GM19455 (cell line): ENCODE results near the gene GABRB3.

Experiments used
- ATAC-seq: cut with Tn5 transposase; IDR thresholded peaks from one replicate; pipeline ENCODE4 v1.9.1; 2021; ENCODE audit not compliant: unreplicated experiment

The GABRB3 gene

DNA sequence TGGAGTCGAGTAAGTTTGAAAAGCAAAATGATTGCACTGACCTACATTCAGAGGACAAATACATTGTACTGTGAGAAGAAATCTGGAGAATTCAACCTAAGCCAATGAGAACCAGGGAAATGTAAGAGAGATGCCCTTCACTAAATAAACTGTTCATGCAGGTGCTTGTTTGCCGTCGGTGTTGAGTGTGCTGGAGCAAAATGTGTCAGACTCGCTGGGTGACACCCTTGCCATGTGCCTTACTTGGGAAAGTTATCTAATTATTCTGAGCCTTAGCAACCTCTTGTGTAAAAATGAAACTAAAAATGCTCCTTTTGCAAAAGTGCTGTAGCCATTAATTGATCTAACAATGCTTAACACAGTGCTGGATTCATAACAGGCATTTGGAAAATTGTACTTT, 140.4 kb downstream of the GABRB3 start:
- ATAC-seq = no peak

GRCh38 chr15:26631894-26632293, 141.0 kb downstream of the GABRB3 start:
- no peak for ATAC-seq

DNA sequence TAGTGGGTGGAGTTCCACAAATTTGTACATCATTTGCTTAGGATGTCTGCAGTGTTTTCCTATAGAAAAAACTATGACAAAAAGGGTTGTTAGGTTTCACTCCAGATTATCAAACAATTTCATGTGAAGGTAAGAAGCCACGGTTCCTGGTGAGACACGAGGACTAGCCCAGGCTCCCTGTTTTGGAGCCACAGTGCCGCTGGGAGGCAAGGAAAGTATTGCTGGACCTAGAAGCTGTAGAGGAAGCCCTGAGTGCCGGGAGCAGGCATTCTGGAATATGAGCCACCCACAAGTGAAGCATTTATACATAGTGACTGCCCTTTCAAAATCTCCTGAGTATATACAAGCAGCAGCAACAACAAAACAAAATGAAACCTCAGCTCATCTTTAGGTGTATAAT, 142.0 kb downstream of the GABRB3 start:
- no peak for ATAC-seq

DNA sequence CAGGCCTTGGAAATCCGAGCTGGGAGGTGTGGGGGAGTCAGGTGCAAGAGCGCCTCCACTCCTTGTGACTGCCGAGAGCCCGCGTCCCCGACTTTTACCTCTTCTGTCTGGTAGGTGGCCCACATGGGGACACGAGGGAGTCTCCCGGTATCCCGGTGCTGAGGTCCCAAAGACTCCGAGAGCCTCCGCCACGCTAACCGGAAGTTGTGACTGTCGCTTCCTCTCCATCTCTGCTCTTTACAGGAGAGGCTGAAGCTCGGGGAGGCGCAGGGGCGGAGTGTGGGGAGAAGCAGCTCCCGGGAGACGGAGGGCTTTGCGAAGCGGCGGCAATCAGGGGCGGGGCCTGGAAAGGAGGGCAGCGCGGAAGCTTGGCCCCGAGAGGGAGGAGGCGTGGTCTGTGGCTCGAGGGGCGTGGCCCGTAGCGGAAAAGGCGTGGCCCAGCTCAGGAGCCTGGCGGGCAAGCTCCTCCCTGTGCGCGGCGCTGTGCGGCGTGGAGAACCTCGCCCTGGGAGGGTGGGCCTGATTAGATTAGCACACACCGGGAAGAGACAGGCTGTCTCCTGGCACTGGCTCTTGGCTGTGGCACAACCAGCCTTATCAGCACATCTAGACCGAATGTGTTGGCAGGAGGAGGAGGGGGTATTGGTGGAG, 143.9 kb downstream of the GABRB3 start:
- no peak for ATAC-seq

DNA sequence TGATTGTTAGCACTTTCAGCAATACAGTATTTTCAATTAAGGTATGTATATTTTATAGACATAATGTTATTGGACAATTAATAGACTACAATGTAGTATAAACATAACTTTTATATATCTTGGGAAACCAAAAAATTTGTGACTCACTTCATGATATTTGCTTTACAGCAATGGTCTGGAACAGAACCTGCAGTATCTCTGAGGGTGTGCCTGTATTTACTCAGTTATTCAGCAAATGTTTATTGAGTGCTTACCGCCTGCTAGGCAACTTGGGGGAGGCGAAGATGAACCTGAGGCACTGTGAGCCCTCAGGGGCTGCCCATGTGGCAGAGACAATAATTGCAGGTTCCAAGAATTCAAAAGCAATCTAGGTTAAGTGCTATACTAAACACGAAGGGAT, 144.8 kb downstream of the GABRB3 start:
- ATAC-seq = no peak

DNA sequence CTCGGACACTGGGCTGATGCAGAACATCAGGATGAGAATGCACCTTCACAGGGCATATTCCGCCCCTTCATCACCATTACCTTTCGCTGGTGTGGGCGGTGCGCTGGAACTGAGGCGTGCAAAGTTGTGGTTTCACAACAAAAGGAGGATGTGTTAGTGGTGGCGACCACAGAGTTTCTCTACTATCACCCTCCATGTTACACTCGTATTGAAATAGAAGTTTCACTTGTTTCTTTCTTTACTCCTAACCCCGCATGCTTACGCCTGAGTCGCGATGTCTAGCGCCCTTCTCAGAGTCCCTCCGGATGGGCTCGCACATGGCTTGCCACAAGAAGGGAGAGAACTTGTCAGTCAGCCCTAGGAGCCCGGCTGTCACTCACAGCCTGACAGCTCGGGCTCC, 148.7 kb downstream of the GABRB3 start:
- no peak for ATAC-seq

- no peak for ATAC-seq
Observed at GRCh38 chr15:26623071-26623470, 149.8 kb downstream of the GABRB3 start.

DNA sequence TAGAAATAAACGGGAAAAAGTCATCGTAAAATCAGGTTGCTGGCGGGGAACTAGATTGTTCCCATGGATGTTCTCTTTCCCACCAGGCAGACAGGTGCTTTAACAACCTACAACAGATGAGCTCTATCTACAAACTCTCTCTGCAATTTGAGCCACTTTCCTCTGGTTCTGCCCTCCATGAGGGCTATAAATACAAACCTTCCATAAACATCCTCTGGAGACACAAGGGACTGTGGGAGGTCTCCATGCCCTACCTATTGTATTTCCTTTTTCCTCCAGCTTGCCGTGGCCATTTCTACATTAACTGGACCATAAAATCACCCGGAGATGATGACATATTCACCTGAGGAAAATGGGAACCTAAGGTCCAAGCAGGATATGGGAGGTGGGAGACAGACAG, 151.1 kb downstream of the GABRB3 start:
- ATAC-seq = no peak

GRCh38 chr15:26620528-26621458, 152.1 kb downstream of the GABRB3 start:
- ATAC-seq = no peak

- no peak for ATAC-seq
Observed at GRCh38 chr15:26615927-26616302, 157.0 kb downstream of the GABRB3 start.

DNA sequence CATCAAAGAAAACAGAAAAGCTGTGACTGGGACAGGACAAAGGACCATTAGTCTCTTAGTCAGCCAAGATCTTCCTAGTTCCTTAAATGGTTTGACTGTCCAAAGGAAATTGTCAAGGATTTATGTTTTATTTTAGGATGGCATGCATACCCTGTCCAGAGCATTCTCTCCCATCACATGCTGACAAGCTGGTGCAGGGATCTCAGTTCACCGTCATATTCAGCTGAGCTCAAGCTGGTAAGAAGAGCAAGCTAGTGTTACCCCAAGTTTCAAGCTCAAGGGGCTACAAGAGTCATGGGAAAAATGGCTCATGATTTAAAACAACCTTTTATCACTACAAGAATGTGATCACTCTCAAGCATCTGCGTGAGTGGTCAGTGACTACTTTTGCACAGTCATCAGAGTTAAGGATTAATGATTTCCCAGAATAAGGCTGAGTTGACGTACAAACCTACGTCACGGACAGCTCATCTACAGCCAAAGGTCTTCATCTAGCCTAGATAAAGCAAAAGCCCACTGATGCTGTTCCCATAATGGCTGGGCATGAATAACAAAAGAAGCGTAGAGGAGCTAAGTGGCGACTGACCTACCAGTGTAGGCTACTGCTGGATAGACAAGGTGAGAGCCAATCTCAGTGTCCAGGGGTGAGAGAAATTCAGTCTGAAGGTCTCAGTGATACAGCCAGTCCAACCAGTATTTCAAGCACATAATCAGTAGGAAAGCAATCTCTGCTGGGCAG, 157.5 kb downstream of the GABRB3 start:
- ATAC-seq = no peak

GRCh38 chr15:26614734-26615133, 158.1 kb downstream of the GABRB3 start:
- no peak for ATAC-seq

DNA sequence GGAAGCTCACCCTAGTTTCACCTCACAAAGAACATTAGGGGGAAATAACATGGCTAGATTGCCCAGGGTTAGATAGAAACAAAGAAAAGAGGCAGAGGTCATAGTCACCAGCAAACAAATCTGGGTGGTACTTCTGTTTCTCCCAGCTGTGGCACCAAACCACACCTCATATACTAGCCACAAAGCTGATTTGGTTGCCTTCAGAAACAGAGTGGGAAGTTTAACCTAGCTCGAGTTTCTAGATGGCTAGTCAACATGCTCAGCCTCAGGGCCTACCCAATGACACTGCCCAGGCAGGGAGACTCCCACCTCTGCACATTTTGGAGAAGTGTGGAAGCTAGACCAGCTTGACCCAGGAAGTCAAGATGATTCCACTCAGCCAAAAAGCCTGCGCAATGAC, 174.2 kb downstream of the GABRB3 start:
- no peak for ATAC-seq

DNA sequence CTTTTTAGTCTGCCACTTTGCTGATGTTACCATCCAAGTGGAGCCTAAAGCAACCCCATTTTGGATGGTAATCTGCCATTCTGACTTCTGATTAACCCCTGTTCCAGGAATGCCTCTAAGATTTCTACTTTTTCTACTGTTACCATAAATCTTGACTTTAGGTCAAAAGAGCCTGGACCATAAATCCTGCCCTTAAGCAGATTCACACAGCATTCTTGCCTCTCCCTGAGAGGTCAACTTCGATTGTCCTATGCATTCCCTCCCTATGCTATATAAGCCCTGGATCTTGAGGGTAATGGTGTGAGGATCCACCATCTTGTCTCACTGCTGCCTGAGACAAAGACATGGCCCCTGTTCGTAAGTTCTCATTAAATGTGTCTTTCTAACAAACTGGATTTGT, 177.3 kb downstream of the GABRB3 start:
- no peak for ATAC-seq

- no peak for ATAC-seq
Observed at GRCh38 chr15:26590676-26591075, 182.2 kb downstream of the GABRB3 start.

- no peak for ATAC-seq
Observed at GRCh38 chr15:26582840-26583239, 190.0 kb downstream of the GABRB3 start.

GRCh38 chr15:26580943-26581342, 191.9 kb downstream of the GABRB3 start:
- no peak for ATAC-seq

- ATAC-seq = no peak
Observed at GRCh38 chr15:26572602-26573350, 200.1 kb downstream of the GABRB3 start.

DNA sequence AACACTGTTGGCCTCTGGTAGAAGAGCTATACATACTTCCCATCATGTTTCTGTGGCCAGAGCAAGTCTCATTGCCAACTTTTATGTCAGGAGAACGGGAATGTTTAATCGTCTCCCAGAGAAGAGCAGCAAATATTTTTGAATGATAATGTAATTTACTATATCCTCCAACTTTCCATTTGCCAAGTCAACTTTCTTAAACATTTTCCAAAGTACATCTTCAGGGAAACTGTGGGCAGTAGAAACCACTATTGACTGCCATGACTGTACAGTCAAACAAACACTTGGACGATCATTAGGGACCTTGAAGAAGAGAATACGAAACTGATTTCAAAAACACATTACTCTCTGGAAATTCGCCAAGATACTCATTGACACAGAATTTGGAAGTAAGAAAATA, 201.5 kb downstream of the GABRB3 start:
- no peak for ATAC-seq

- no peak for ATAC-seq
Observed at GRCh38 chr15:26565542-26565941, 207.3 kb downstream of the GABRB3 start.

- ATAC-seq = no peak
Observed at GRCh38 chr15:26564361-26564760, 208.5 kb downstream of the GABRB3 start.
